Activated CD4-positive, alpha-beta T cell treated with anti-CD3 and anti-CD28 coated beads, Interleukin-2, amount 50 U/mL, for 48 hours (primary cell): ENCODE data around the gene STAT5B.
"Not testable (repeated sequence)": the region's sequence is repeated elsewhere in the genome, so short reads cannot be mapped to it uniquely, and the experiment has no call there.

Experiments
- DNase-seq, 2 experiments: peaks; one replicate each; pipeline ENCODE4 v3.0.0-alpha.2; 2020

Gene STAT5B

GRCh38 chr17:42276359-42276608, at the start of gene STAT5B:
TSS of gene STAT5B (minus strand) at chr17:42276391. CDS start at chr17:42232127, 44,264 bp downstream.
- peak; percentile 63 to 65 for DNase-seq

- no peak for DNase-seq
Measured at GRCh38 chr17:42325026-42325425, 48.8 kb upstream of the STAT5B start.

GRCh38 chr17:42323268-42323773, 47.1 kb upstream of the STAT5B start:
- no peak for DNase-seq

GRCh38 chr17:42322382-42323267, 46.4 kb upstream of the STAT5B start:
- peak; percentile 97 to 98 for DNase-seq

- DNase-seq: no peak
Measured at GRCh38 chr17:42321555-42321954, 45.4 kb upstream of the STAT5B start.

GRCh38 chr17:42317967-42318366, 41.8 kb upstream of the STAT5B start:
- DNase-seq: not testable (repeated sequence)

- DNase-seq: no peak
Measured at GRCh38 chr17:42317266-42317845, 41.2 kb upstream of the STAT5B start.

GRCh38 chr17:42316755-42317154, 40.6 kb upstream of the STAT5B start:
- no peak for DNase-seq

- DNase-seq: no peak
Measured at GRCh38 chr17:42315402-42316156, 39.4 kb upstream of the STAT5B start.

GRCh38 chr17:42313773-42314566, 37.8 kb upstream of the STAT5B start:
- peak; percentile 38 for DNase-seq

- DNase-seq: no peak
Measured at GRCh38 chr17:42313389-42313772, 37.2 kb upstream of the STAT5B start.

GRCh38 chr17:42312285-42313130, 36.3 kb upstream of the STAT5B start:
- peak; percentile 85 to 89 for DNase-seq

- DNase-seq: no peak
Measured at GRCh38 chr17:42312035-42312284, 35.8 kb upstream of the STAT5B start.

GRCh38 chr17:42311240-42312034, 35.2 kb upstream of the STAT5B start:
- DNase-seq: no peak

- peak in 1 of 2 experiments; percentile 43 for DNase-seq
Measured at GRCh38 chr17:42310787-42311215, 34.6 kb upstream of the STAT5B start.

- no peak for DNase-seq
Measured at GRCh38 chr17:42309986-42310786, 34.0 kb upstream of the STAT5B start.

GRCh38 chr17:42309142-42309541, 33.0 kb upstream of the STAT5B start:
- DNase-seq: no peak

- DNase-seq: no peak
Measured at GRCh38 chr17:42308446-42308845, 32.3 kb upstream of the STAT5B start.

- DNase-seq: no peak
Measured at GRCh38 chr17:42307362-42307927, 31.3 kb upstream of the STAT5B start.

GRCh38 chr17:42306385-42306667, 30.1 kb upstream of the STAT5B start:
- no peak for DNase-seq
